H54 (cell line): ENCODE results near the gene GPR155.
A peak's percentile ranks its signal among the peaks of the same experiment; 100 is the strongest.
"Not testable (repeated sequence)": the region's sequence is repeated elsewhere in the genome, so short reads cannot be mapped to it uniquely, and the experiment has no call there.

Experiments used
- DNase-seq: peaks from one replicate; pipeline ENCODE4 v3.0.0; 2011; ENCODE audit warnings: low spot score, mixed read lengths; ENCODE audit not compliant: insufficient read length
- FAIRE-seq: peaks from 3 replicates; lab custom pipeline; 2011; peaks lifted over from hg19 to GRCh38; lab: Jason Lieb, UNC
- POLR2A ChIP-seq: IDR thresholded peaks from 2 replicates; pipeline ENCODE4 v1.6.1; 2011; ENCODE audit warnings: low read depth, mild to moderate bottlenecking, low read length

Gene GPR155

DNA sequence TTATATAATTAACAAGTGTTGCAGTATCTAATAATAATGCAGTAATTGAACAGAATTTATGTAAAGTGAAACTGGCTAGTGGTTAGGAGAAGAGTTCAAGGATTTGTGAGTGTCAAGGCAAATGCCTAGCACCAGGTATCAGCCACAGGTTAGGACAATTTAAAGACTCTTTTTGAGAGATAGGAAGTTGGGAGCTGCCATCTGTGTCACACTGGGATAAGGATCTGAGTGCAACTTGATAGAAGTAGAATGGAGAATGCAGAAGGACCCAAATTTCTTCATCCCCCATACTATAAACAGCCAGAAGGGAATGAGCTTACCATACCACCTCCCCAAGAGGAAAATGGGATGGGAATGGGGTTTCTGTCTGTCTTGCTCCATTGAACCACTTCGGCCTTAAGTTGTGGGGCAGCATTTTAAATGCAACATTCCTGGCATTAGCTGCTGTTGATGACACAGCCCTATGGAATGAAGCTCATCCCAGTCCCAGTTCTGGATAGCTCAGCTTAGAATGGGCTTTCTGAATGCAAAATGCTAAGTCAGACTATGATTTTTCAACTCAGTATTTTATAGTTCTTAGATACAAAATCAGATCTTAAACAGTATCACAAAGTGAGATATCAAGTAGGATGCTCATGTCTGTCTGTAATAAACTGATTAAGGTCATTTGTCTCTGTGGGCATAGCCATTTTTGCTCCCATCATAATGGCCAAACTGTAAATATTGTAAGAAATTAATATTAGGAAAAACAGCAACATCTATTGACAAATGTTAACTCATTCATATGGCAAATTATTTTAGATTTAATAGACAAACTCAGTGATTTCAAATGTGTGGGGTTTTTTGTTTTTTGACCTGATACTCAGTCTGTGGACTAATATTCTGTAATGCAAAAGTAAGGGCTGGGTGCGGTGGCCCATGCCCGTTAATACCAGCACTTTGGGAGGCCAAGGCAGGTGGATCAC is 44.0 kb downstream of the GPR155 start:
- peak; percentile 97 for FAIRE-seq
- no peak for TF ChIP-seq POLR2A
- DNase-seq = peak; percentile 49

DNA sequence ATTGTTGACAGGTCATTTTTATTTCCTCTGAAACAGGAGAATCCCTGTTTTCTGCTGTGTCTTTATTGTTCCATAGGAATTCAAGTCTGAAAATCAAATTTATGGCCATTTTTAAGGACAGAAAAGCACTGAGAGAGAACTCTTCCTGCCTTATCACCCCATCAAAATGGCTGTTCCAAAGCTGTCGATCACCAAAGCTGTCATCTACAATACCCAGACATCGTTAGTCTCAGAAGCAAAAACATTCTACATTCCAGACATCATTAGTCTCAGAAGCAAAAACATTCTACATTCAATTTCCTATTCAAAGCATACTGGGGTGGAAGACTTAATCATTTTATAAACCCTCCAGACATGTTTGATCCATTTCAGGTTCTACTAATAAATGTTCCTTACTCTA is 46.9 kb downstream of the GPR155 start:
- DNase-seq (no peak), FAIRE-seq (no peak)
- no peak for TF ChIP-seq POLR2A

DNA sequence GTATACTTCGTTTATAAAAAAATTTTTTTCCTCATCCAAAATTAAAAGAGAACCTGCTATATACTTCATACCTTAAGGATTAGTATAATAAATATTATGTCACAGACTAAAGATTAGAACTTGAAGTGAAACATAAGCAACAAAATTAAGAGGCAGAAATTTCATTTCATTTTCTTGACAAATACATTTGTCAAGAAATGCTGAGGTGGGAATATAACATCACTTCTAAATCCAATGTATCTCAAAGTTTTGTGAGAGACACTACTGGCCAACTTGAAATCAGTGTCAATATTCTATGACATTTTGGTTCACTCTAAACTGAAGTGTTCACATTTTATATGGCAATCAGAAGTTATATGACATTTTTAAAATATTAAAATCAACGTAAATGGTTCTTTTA is 47.5 kb downstream of the GPR155 start:
- no peak for TF ChIP-seq POLR2A
- FAIRE-seq = no peak
- DNase-seq = no peak

DNA sequence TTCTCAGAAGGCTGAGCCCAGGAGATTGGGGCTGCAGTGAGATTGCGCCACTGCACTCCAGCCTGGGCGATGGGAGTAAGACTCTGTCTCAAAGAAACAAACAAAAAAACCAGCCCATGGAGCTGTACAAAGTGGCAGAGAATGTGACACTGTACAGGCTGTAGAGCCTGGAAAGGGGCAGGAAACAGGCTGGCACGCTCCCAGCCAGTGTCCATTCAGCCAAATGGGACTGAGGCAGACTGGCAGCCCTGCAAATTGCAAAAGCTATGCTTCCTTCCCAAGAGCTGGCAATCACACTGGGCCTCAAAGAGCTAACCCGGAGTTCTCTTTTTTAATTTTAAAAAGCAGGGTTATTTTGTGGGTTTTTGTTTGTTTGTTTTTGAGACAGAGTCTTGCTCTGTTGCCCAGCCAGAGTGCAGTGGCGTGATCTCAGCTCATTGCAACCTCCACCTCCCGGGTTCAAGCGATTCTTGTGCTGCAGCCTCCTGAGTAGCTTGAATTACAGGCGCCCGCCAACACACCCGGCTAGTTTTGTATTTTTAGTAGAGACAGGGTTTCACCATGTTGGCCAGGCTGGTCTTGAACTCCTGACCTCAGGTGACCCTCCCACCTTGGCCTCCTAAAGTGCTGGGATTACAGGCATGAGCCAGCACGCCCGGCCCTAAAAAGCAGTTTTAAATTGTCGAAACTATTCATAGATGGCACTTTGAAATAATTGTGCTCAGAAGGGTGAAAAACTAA is 48.5 kb downstream of the GPR155 start:
- no peak for DNase-seq
- no peak for TF ChIP-seq POLR2A
- FAIRE-seq = no peak

DNA sequence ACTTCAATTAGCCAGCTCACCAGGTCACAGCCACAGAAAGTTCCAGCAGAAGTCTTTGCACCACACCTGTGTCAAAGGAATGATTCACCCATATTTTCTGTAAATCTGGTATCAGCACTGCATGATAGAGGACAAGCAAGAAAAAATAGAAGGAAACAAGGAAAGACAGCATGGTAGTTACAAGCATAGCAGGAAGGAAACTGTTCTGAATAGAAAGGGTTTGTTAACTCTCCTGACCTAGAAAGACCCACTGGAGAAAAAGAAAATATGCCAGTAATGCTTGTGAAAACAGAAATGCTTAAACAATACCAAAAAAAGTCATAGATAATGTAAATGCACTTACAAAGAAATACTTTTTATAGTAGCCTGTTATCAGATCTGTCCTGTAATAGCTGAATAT is 50.5 kb downstream of the GPR155 start:
- no peak for FAIRE-seq

DNA sequence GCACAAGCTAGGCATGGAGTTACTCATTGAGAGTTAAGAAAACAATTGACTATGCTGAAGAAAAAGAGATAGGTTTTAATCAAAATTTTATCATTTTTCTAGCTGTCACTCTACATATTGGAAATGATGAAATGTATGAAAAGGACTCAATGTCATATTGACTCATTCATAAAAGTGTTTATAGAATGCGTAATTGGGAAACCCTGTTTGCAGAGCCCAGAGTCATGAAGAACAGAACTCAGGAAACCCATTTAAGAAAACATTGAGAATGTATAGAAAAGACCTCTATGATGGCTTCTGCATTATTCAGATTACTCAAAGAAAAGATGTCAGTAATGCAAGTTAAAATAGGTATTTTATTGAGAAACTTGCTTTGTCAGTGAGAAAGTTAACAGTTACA is 54.9 kb downstream of the GPR155 start:
- FAIRE-seq (no peak), DNase-seq (no peak)
- no peak for TF ChIP-seq POLR2A

More for the DNA sequence above, 50.5 kb downstream of the GPR155 start:
- TF ChIP-seq POLR2A = no peak
- DNase-seq = no peak

DNA sequence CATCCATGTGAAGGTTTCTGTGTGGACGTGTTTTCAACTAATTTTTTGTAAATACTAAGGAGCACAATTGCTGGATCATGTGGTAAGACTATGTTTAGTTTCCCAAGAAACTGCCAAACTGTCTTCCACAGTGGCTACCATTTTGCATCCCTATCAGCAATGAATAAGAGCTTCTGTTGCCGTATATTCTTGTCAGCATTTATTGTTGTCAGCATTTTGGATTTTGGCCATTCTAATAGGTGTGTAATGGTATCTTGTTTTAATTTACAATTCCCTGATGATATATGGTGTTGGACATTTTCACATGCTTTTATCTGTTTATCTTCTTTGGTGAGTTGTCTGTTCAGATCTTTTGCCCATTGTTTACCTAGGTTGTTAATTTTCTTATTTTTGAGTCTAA is 56.8 kb downstream of the GPR155 start:
- no peak for FAIRE-seq
- no peak for DNase-seq
- TF ChIP-seq POLR2A = no peak

DNA sequence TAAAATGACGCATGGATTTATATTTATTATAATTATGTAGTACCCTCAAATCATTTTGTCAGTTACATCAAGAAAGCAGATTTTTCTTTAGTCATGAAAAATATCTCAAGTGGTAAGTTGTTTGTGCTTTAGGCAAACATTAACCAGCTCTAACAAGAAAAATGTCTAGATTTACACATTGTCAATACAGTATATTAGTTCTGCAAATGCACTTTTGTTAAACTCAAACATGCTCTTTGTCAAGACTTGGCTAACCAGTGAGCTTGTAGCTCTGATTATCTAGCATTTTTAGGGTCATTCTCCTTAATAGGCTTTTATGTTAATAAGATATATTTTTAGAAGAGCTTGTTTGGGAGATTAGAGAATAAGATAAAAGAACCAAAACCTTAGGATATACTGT is 58.6 kb downstream of the GPR155 start:
- DNase-seq (no peak), FAIRE-seq (no peak)
- TF ChIP-seq POLR2A = no peak

DNA sequence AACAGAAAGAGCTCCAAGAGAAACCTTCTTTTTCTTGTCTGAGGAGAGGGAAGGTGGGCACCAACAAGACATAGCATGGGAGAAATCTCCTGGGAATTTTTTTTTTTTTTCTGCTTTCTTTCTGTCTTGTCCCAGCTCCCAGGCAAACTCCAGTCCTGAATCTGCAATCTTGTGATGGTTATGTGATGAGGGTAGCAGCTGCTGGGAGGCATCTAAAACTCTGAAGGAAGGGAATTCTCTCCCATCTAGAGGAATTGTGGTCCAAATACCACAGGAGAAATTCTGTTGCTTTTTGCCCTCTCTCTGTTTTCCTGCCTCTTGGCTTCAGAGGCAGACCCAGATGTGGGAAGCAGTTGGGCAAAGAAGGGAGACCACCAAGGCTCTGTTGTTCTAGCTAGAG is 74.6 kb downstream of the GPR155 start:
- TF ChIP-seq POLR2A = no peak
- FAIRE-seq = no peak
- DNase-seq = no peak

DNA sequence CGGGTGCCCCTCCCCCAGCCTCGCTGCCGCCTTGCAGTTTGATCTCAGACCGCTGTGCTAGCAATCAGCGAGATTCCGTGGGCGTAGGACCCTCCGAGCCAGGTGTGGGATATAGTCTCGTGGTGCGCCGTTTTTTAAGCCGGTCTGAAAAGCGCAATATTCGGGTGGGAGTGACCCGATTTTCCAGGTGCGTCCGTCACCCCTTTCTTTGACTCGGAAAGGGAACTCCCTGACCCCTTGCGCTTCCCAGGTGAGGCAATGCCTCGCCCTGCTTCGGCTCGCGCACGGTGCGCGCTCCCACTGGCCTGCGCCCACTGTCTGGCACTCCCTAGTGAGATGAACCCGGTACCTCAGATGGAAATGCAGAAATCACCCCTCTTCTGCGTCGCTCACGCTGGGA is 76.8 kb downstream of the GPR155 start:
- not testable (repeated sequence) for FAIRE-seq

DNA sequence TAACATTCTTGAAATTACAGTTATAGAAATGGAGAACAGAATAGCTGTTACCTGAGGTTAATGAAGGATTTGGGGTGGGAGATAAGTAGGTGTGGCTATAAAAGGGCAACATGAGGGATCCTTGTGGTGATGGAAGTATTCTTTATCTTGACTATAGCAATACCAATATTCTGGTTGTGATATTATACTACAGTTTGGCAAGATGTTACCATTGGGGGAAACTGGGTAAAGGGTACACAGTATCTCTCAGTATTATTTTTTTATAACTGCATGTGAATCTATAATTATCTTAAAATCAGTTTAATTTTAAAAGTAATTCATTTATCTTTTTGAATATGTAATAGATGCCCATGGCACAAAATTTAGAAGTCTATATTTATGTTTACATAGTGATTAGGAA is 83.2 kb downstream of the GPR155 start:
- TF ChIP-seq POLR2A = no peak
- FAIRE-seq (no peak), DNase-seq (no peak)

More for the DNA sequence above, 76.8 kb downstream of the GPR155 start:
- not testable (repeated sequence) for DNase-seq

DNA sequence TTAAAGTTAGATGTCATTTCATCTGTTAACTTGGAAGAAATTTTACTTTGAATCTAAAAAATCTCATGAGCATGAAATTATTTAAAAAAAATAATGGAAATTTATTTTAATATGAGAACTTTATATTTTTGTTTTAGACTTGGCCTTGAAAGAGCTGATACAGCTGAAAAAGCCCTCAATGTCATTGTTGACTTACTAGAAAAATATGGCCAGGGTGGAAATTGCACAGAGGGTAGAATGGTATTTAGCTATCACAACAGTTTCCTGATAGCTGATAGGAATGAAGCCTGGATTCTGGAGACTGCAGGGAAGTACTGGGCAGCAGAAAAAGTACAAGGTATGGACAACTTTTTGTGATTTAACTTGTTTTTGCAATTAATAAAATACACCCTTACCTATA is 86.0 kb downstream of the GPR155 start:
- no peak for FAIRE-seq
- no peak for DNase-seq
- TF ChIP-seq POLR2A = no peak

DNA sequence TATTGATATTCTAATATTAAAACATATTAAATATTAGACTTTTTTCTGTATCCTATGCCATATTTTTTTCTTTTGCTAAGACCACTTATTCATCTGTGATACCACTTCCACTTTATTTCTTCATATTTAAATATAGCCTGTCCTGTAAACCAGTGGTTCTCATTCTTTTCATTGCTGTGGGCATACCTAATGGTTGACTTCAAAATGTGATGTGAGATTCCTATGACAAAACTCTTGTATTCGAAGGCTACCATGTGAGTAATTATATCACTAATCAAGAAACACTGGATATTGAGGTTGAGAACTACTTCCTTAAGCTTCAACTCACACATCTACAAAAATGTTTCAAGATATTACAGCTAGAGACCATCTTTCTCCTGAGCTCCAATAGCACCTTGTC is 87.7 kb downstream of the GPR155 start:
- TF ChIP-seq POLR2A = no peak
- no peak for FAIRE-seq
- DNase-seq = no peak

DNA sequence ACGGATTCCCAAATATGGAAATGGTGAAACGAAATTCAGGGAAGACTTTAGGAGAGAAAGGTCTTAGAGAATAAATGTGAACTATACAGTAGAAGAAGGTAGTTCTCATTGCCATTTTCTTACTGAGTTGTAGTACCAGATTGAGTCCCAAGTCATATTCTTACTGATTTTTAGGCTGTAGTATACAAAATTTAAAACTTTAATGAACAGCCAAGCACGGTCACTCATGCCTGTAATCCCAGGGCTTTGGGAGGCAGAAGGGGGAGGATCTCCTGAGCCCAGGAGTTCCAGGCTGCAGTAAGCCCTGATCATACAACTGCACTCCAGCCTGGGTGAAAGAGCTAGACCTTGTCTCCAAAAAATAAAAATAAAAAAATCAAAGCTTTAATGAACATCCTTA is 89.1 kb downstream of the GPR155 start:
- TF ChIP-seq POLR2A = no peak

DNA sequence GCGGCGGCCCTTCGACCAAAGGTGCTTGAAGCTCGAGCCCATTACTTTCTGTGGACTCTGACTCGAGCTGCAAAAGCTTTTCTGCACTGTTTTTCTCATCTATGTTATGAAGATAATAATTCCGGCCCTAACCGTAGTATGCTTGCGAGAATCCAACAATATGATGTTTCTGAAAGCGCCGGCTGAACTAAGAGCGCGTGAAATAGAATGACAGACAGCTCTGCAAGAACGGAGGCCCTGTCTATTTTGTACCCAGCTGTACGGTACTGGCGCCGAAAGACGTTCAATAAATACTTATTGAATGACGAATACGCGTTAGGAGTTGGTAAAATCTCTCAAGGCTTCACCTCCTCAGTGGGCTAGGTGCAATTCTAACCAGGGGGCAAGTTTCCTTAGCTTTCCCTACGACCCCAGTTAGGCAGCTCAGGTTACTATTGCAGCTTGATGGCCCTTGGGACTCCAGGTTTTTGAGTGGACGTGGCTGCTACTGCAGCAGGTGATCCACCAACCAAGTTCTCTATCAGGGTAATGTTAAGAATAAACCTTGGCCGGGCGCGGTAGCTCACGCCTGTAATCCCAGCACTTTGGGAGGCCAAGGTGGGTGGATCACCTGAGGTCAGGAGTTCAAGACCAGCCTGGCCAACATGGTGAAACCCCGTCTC is 90.7 kb downstream of the GPR155 start:
- TF ChIP-seq POLR2A = no peak
- FAIRE-seq = peak; percentile 48
- DNase-seq = no peak

More for the DNA sequence above, 89.1 kb downstream of the GPR155 start:
- DNase-seq = no peak
- FAIRE-seq = no peak
